ENCODE data around the gene IFIT5. TPM values are rescaled to one million over a fixed set of nuclear protein-coding genes. Genes with fewer than 3 reads are reported as not detected.
"Not testable (repeated sequence)": the region's sequence is repeated elsewhere in the genome, so short reads cannot be mapped to it uniquely, and the experiment has no call there.

Gene IFIT5
- polyA plus RNA-seq, 1 donor (not counting 4 experiments of a cell fraction or from before 2014, with no cell fraction given), result 15.8 TPM

GRCh38 chr10:89407792-89408191 is 6.6 kb upstream of the IFIT5 start:
- DNase-seq (ENCODE audit: low read depth, low spot score); H3K9ac ChIP-seq (ENCODE audit: control insufficient read depth, extremely low read depth, insufficient read depth, low read length); H3K9me3 ChIP-seq (ENCODE audit: control insufficient read depth, low read depth, low read length); H3K4me2 ChIP-seq (ENCODE audit: control insufficient read depth, extremely low read depth, insufficient read depth, low read depth, low read length); H2AFZ ChIP-seq (ENCODE audit: control insufficient read depth, low read length); H3K4me1 ChIP-seq (ENCODE audit: control insufficient read depth, extremely low read depth, insufficient read depth, low read length); H3K27ac ChIP-seq (ENCODE audit: control insufficient read depth, insufficient read depth, low read length); H3K4me3 ChIP-seq (ENCODE audit: control insufficient read depth in 2 of 3, extremely low read depth in 1 of 3, insufficient read depth in 2 of 3, low read depth in 1 of 3, low read length in 3 of 3); H3K27me3 ChIP-seq (ENCODE audit: control insufficient read depth, extremely low read depth, insufficient read depth, low read length); H3K36me3 ChIP-seq (ENCODE audit: control insufficient read depth in 2 of 2, extremely low read depth in 1 of 2, insufficient read depth in 2 of 2, low read length in 2 of 2); FAIRE-seq; H3K79me2 ChIP-seq (ENCODE audit: control insufficient read depth, insufficient read depth, low read length); dilution Hi-C loops (cut with MboI; ENCODE audit: extremely low pct_ligation_motif_present, low sequenced_read_pairs); H3K9me1 ChIP-seq (ENCODE audit: control insufficient read depth, extremely low read depth, insufficient read depth, low read length); H4K20me1 ChIP-seq (ENCODE audit: control insufficient read depth, extremely low read depth, insufficient read depth, low read length): not testable (repeated sequence)

DNA sequence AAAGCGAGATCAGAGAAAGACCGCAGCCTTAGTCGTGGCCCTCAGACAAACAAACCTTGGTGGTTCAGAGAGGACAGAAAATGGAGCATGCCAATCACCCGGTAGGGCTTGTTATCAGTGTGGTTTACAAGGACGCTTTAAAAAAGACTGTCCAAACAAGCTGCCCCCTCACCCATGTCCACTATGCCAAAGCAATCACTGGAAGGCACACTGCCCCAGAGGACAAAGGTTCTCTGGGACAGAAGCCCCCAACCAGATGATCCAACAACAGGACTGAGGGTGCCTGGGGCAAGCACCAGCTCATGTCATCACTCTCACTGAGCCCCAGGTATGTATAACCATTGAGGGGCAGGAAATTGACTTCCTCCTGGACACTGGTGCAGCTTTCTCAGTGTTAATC is 5.1 kb upstream of the IFIT5 start:
- H3K9me1 ChIP-seq (ENCODE audit: control insufficient read depth, extremely low read depth, insufficient read depth, low read length); H3K4me2 ChIP-seq (ENCODE audit: control insufficient read depth, extremely low read depth, insufficient read depth, low read depth, low read length); FAIRE-seq; H3K9me3 ChIP-seq (ENCODE audit: control insufficient read depth, low read depth, low read length); H3K4me3 ChIP-seq (ENCODE audit: control insufficient read depth in 2 of 3, extremely low read depth in 1 of 3, insufficient read depth in 2 of 3, low read depth in 1 of 3, low read length in 3 of 3); dilution Hi-C loops (cut with MboI; ENCODE audit: extremely low pct_ligation_motif_present, low sequenced_read_pairs); H3K4me1 ChIP-seq (ENCODE audit: control insufficient read depth, extremely low read depth, insufficient read depth, low read length); H3K36me3 ChIP-seq (ENCODE audit: control insufficient read depth in 2 of 2, extremely low read depth in 1 of 2, insufficient read depth in 2 of 2, low read length in 2 of 2); H4K20me1 ChIP-seq (ENCODE audit: control insufficient read depth, extremely low read depth, insufficient read depth, low read length); H2AFZ ChIP-seq (ENCODE audit: control insufficient read depth, low read length); H3K79me2 ChIP-seq (ENCODE audit: control insufficient read depth, insufficient read depth, low read length); H3K9ac ChIP-seq (ENCODE audit: control insufficient read depth, extremely low read depth, insufficient read depth, low read length); DNase-seq (ENCODE audit: low read depth, low spot score); H3K27ac ChIP-seq (ENCODE audit: control insufficient read depth, insufficient read depth, low read length); H3K27me3 ChIP-seq (ENCODE audit: control insufficient read depth, extremely low read depth, insufficient read depth, low read length): not testable (repeated sequence)

- H4K20me1 ChIP-seq (ENCODE audit: control insufficient read depth, extremely low read depth, insufficient read depth, low read length); H3K9me1 ChIP-seq (ENCODE audit: control insufficient read depth, extremely low read depth, insufficient read depth, low read length); H3K27me3 ChIP-seq (ENCODE audit: control insufficient read depth, extremely low read depth, insufficient read depth, low read length); H3K4me2 ChIP-seq (ENCODE audit: control insufficient read depth, extremely low read depth, insufficient read depth, low read depth, low read length); H2AFZ ChIP-seq (ENCODE audit: control insufficient read depth, low read length); H3K9me3 ChIP-seq (ENCODE audit: control insufficient read depth, low read depth, low read length); H3K27ac ChIP-seq (ENCODE audit: control insufficient read depth, insufficient read depth, low read length); H3K79me2 ChIP-seq (ENCODE audit: control insufficient read depth, insufficient read depth, low read length); H3K4me3 ChIP-seq (ENCODE audit: control insufficient read depth in 2 of 3, extremely low read depth in 1 of 3, insufficient read depth in 2 of 3, low read depth in 1 of 3, low read length in 3 of 3); H3K9ac ChIP-seq (ENCODE audit: control insufficient read depth, extremely low read depth, insufficient read depth, low read length); dilution Hi-C loops (cut with MboI; ENCODE audit: extremely low pct_ligation_motif_present, low sequenced_read_pairs); H3K36me3 ChIP-seq (ENCODE audit: control insufficient read depth in 2 of 2, extremely low read depth in 1 of 2, insufficient read depth in 2 of 2, low read length in 2 of 2); DNase-seq (ENCODE audit: low read depth, low spot score); FAIRE-seq; H3K4me1 ChIP-seq (ENCODE audit: control insufficient read depth, extremely low read depth, insufficient read depth, low read length): not testable (repeated sequence)
Observed at GRCh38 chr10:89410551-89410950, 3.8 kb upstream of the IFIT5 start.

- H3K4me1 ChIP-seq (ENCODE audit: control insufficient read depth, extremely low read depth, insufficient read depth, low read length); dilution Hi-C loops (cut with MboI; ENCODE audit: extremely low pct_ligation_motif_present, low sequenced_read_pairs); H3K36me3 ChIP-seq (ENCODE audit: control insufficient read depth in 2 of 2, extremely low read depth in 1 of 2, insufficient read depth in 2 of 2, low read length in 2 of 2): not testable (repeated sequence)
Observed at GRCh38 chr10:89411135-89411534, 3.2 kb upstream of the IFIT5 start.

GRCh38 chr10:89412276-89412675 is 2.1 kb upstream of the IFIT5 start:
- H3K27ac ChIP-seq (ENCODE audit: control insufficient read depth, insufficient read depth, low read length); H3K9ac ChIP-seq (ENCODE audit: control insufficient read depth, extremely low read depth, insufficient read depth, low read length); H3K27me3 ChIP-seq (ENCODE audit: control insufficient read depth, extremely low read depth, insufficient read depth, low read length); H4K20me1 ChIP-seq (ENCODE audit: control insufficient read depth, extremely low read depth, insufficient read depth, low read length); H3K9me1 ChIP-seq (ENCODE audit: control insufficient read depth, extremely low read depth, insufficient read depth, low read length); H3K4me3 ChIP-seq (ENCODE audit: control insufficient read depth in 2 of 3, extremely low read depth in 1 of 3, insufficient read depth in 2 of 3, low read depth in 1 of 3, low read length in 3 of 3); H3K4me2 ChIP-seq (ENCODE audit: control insufficient read depth, extremely low read depth, insufficient read depth, low read depth, low read length); dilution Hi-C loops (cut with MboI; ENCODE audit: extremely low pct_ligation_motif_present, low sequenced_read_pairs); H3K4me1 ChIP-seq (ENCODE audit: control insufficient read depth, extremely low read depth, insufficient read depth, low read length); FAIRE-seq; H3K9me3 ChIP-seq (ENCODE audit: control insufficient read depth, low read depth, low read length); DNase-seq (ENCODE audit: low read depth, low spot score); H3K36me3 ChIP-seq (ENCODE audit: control insufficient read depth in 2 of 2, extremely low read depth in 1 of 2, insufficient read depth in 2 of 2, low read length in 2 of 2); H2AFZ ChIP-seq (ENCODE audit: control insufficient read depth, low read length): not testable (repeated sequence)
- H3K79me2 ChIP-seq (ENCODE audit: control insufficient read depth, insufficient read depth, low read length), result peaks cover 18% of the 10 kb centered on the region

More at GRCh38 chr10:89411135-89411534, 3.2 kb upstream of the IFIT5 start:
- H3K9ac ChIP-seq (ENCODE audit: control insufficient read depth, extremely low read depth, insufficient read depth, low read length); H3K27me3 ChIP-seq (ENCODE audit: control insufficient read depth, extremely low read depth, insufficient read depth, low read length); H3K4me3 ChIP-seq (ENCODE audit: control insufficient read depth in 2 of 3, extremely low read depth in 1 of 3, insufficient read depth in 2 of 3, low read depth in 1 of 3, low read length in 3 of 3); H3K27ac ChIP-seq (ENCODE audit: control insufficient read depth, insufficient read depth, low read length); H3K9me3 ChIP-seq (ENCODE audit: control insufficient read depth, low read depth, low read length); H3K4me2 ChIP-seq (ENCODE audit: control insufficient read depth, extremely low read depth, insufficient read depth, low read depth, low read length); H3K9me1 ChIP-seq (ENCODE audit: control insufficient read depth, extremely low read depth, insufficient read depth, low read length); DNase-seq (ENCODE audit: low read depth, low spot score); H2AFZ ChIP-seq (ENCODE audit: control insufficient read depth, low read length); FAIRE-seq; H4K20me1 ChIP-seq (ENCODE audit: control insufficient read depth, extremely low read depth, insufficient read depth, low read length): not testable (repeated sequence)
- peaks cover 13% of the 10 kb centered on the region for H3K79me2 ChIP-seq (ENCODE audit: control insufficient read depth, insufficient read depth, low read length)
